ENCODE measurements around the gene SPAG16.

SPAG16 gene

GRCh38 chr2:213411582-213412289 lies 127.5 kb downstream of the SPAG16 start:
- no peak for DNase-seq

GRCh38 chr2:213415093-213415492 lies 130.8 kb downstream of the SPAG16 start:
- DNase-seq, result no peak

- no peak for DNase-seq
Observed at GRCh38 chr2:213416832-213417231, 132.6 kb downstream of the SPAG16 start.

- no peak for DNase-seq
Observed at GRCh38 chr2:213419980-213420379, 135.7 kb downstream of the SPAG16 start.

- no peak for DNase-seq
Observed at GRCh38 chr2:213420828-213421385, 136.6 kb downstream of the SPAG16 start.

GRCh38 chr2:213422211-213422610 lies 137.9 kb downstream of the SPAG16 start:
- DNase-seq, result no peak

GRCh38 chr2:213425618-213426017 lies 141.4 kb downstream of the SPAG16 start:
- no peak for DNase-seq

- no peak for DNase-seq
Observed at GRCh38 chr2:213429516-213429915, 145.3 kb downstream of the SPAG16 start.

- no peak for DNase-seq
Observed at GRCh38 chr2:213443921-213444320, 159.7 kb downstream of the SPAG16 start.

GRCh38 chr2:213451542-213452239 lies 167.4 kb downstream of the SPAG16 start:
- no peak for DNase-seq

- no peak for DNase-seq
Observed at GRCh38 chr2:213455316-213456008, 171.2 kb downstream of the SPAG16 start.

- DNase-seq, result no peak
Observed at GRCh38 chr2:213475433-213475832, 191.2 kb downstream of the SPAG16 start.

GRCh38 chr2:213476641-213477040 lies 192.4 kb downstream of the SPAG16 start:
- no peak for DNase-seq

- no peak for DNase-seq
Observed at GRCh38 chr2:213490087-213490486, 205.8 kb downstream of the SPAG16 start.

- no peak for DNase-seq
Observed at GRCh38 chr2:213491376-213491775, 207.1 kb downstream of the SPAG16 start.

GRCh38 chr2:213496226-213496625 lies 212.0 kb downstream of the SPAG16 start:
- no peak for DNase-seq

- DNase-seq, result no peak
Observed at GRCh38 chr2:213500881-213501280, 216.6 kb downstream of the SPAG16 start.

- DNase-seq, result no peak
Observed at GRCh38 chr2:213524164-213524563, 239.9 kb downstream of the SPAG16 start.

GRCh38 chr2:213537579-213537978 lies 253.3 kb downstream of the SPAG16 start:
- DNase-seq, result no peak

- DNase-seq, result no peak
Observed at GRCh38 chr2:213544940-213545339, 260.7 kb downstream of the SPAG16 start.

- DNase-seq, result no peak
Observed at GRCh38 chr2:213545481-213545880, 261.2 kb downstream of the SPAG16 start.

- no peak for DNase-seq
Observed at GRCh38 chr2:213545964-213546475, 261.8 kb downstream of the SPAG16 start.

- DNase-seq, result no peak
Observed at GRCh38 chr2:213551526-213551925, 267.3 kb downstream of the SPAG16 start.
